GM19193 (cell line): ENCODE measurements around the gene CSTF1.

Experiments used
- POLR2A ChIP-seq: IDR thresholded peaks from 4 replicates; pipeline ENCODE4 v1.6.1; 2011; ENCODE audit not compliant: insufficient read depth, insufficient read length; ENCODE audit errors: extremely low read depth

Gene CSTF1

GRCh38 chr20:56360133-56360907 lies 32.1 kb upstream of the CSTF1 start:
- no peak for TF ChIP-seq POLR2A

GRCh38 chr20:56360908-56361205 lies 31.6 kb upstream of the CSTF1 start:
- no peak for TF ChIP-seq POLR2A

GRCh38 chr20:56361900-56362299 lies 30.5 kb upstream of the CSTF1 start:
- no peak for TF ChIP-seq POLR2A

GRCh38 chr20:56362833-56363413 lies 29.5 kb upstream of the CSTF1 start:
- no peak for TF ChIP-seq POLR2A

GRCh38 chr20:56363491-56363890 lies 29.0 kb upstream of the CSTF1 start:
- no peak for TF ChIP-seq POLR2A

- no peak for TF ChIP-seq POLR2A
Observed at GRCh38 chr20:56368351-56369134, 23.9 kb upstream of the CSTF1 start.

- TF ChIP-seq POLR2A = no peak
Observed at GRCh38 chr20:56369179-56369578, 23.3 kb upstream of the CSTF1 start.

- no peak for TF ChIP-seq POLR2A
Observed at GRCh38 chr20:56371977-56372376, 20.5 kb upstream of the CSTF1 start.

GRCh38 chr20:56372850-56373249 lies 19.6 kb upstream of the CSTF1 start:
- TF ChIP-seq POLR2A = no peak

GRCh38 chr20:56373942-56374341 lies 18.5 kb upstream of the CSTF1 start:
- no peak for TF ChIP-seq POLR2A

- no peak for TF ChIP-seq POLR2A
Observed at GRCh38 chr20:56376331-56376730, 16.1 kb upstream of the CSTF1 start.

GRCh38 chr20:56378386-56378785 lies 14.1 kb upstream of the CSTF1 start:
- TF ChIP-seq POLR2A = no peak

GRCh38 chr20:56380375-56380774 lies 12.1 kb upstream of the CSTF1 start:
- TF ChIP-seq POLR2A = no peak

GRCh38 chr20:56381501-56381900 lies 10.9 kb upstream of the CSTF1 start:
- no peak for TF ChIP-seq POLR2A

- TF ChIP-seq POLR2A = no peak
Observed at GRCh38 chr20:56382696-56383095, 9.7 kb upstream of the CSTF1 start.

- no peak for TF ChIP-seq POLR2A
Observed at GRCh38 chr20:56383334-56383733, 9.1 kb upstream of the CSTF1 start.
